PC-9 (cell line): ENCODE data around the gene FAM83G. TPM values are rescaled to one million over a fixed set of nuclear protein-coding genes. Genes with fewer than 3 reads are reported as not detected.

ENCODE experiments used
- BruUV-seq: library from RNA; stranded (reverse); fragments of 400-500 nt; replicated peaks from 2 replicates; lab custom pipeline; 2021; lab: Mats Ljungman, UMichigan
- CTCF ChIA-PET: fragments of 300-600 bp; sonication (Branson Sonifier 250); formaldehyde crosslinking; loops from one replicate; lab custom pipeline; 2022; ENCODE audit warnings: antibody characterized with exemption; lab: Charles Lee
- POLR2A ChIA-PET: fragments of 300-600 bp; sonication (Branson Sonifier 250); formaldehyde crosslinking; loops from one replicate; lab custom pipeline; 2022; ENCODE audit warnings: antibody characterized with exemption; ENCODE audit not compliant: unreplicated experiment; lab: Charles Lee
- DNase-seq, 2 experiments: peaks; one replicate each; pipeline versions ENCODE4 v3.0.0 to v3.0.0-alpha.2; 2015 to 2022; ENCODE audit warnings: mixed read lengths in 1 of 2
- H2AFZ ChIP-seq: fragments of 200-600 bp; sonication (generic); 2 replicates; pipeline ENCODE4 v1.8.1; 2017; ENCODE audit warnings: antibody characterized with exemption
- H3F3A ChIP-seq: fragments of 200-600 bp; sonication (generic); 2 replicates; pipeline ENCODE4 v1.8.1; 2017; ENCODE audit warnings: antibody characterized with exemption, mild to moderate bottlenecking, low read depth; ENCODE audit not compliant: insufficient read depth
- H3K27ac ChIP-seq: fragments of 200-600 bp; sonication (generic); 2 replicates; pipeline ENCODE4 v1.6.1; 2016; ENCODE audit warnings: mixed run types
- H3K27me3 ChIP-seq: fragments of 200-600 bp; sonication (generic); 2 replicates; pipeline ENCODE4 v1.6.1; 2016; ENCODE audit warnings: low read depth, mixed run types; ENCODE audit not compliant: insufficient read depth
- H3K36me3 ChIP-seq: fragments of 200-600 bp; sonication (generic); 2 replicates; pipeline ENCODE4 v1.6.1; 2016; ENCODE audit warnings: low read depth, mixed run types
- H3K4me1 ChIP-seq: fragments of 200-600 bp; sonication (generic); replicated peaks from 2 replicates; pipeline ENCODE4 v1.6.1; 2016; ENCODE audit warnings: mixed run types; ENCODE audit not compliant: insufficient read depth
- H3K4me2 ChIP-seq: fragments of 200-600 bp; sonication (generic); 2 replicates; pipeline ENCODE4 v1.6.1; 2017; ENCODE audit warnings: mixed run types
- H3K4me3 ChIP-seq: fragments of 200-600 bp; sonication (generic); 2 replicates; pipeline ENCODE4 v1.6.1; 2016; ENCODE audit warnings: mixed run types
- H3K79me2 ChIP-seq: fragments of 200-600 bp; sonication (generic); 2 replicates; pipeline ENCODE4 v1.6.1; 2017; ENCODE audit warnings: low read depth, mixed run types
- H3K9me2 ChIP-seq: fragments of 200-600 bp; sonication (generic); 2 replicates; pipeline ENCODE4 v1.8.1; 2017; ENCODE audit warnings: mild to moderate bottlenecking; ENCODE audit not compliant: insufficient read depth
- H3K9me3 ChIP-seq: fragments of 200-600 bp; sonication (generic); 2 replicates; pipeline ENCODE4 v1.8.1; 2016; ENCODE audit warnings: low read depth; ENCODE audit not compliant: insufficient read depth
- H4K20me1 ChIP-seq: fragments of 200-600 bp; sonication (generic); 2 replicates; pipeline ENCODE4 v1.8.1; 2017; ENCODE audit not compliant: insufficient read depth
- CTCF ChIP-seq: fragments of 200-600 bp; sonication (generic); conservative IDR thresholded peaks from 2 replicates; pipeline ENCODE4 v1.6.1; 2017; ENCODE audit warnings: mixed run types, antibody characterized with exemption, mild to moderate bottlenecking, moderate library complexity
- EZH2 ChIP-seq: fragments of 200-600 bp; sonication (generic); IDR thresholded peaks from 2 replicates; pipeline ENCODE4 v1.8.0; 2017; ENCODE audit warnings: antibody characterized with exemption, low read depth
- intact Hi-C: fragments of 100-400 bp; cut with micrococcal nuclease; formaldehyde crosslinking; loops from one replicate; pipeline ENCODE4 v1.10.0; 2022; ENCODE audit not compliant: unreplicated experiment
- total RNA-seq: library from RNA; stranded (reverse); gene quantifications from 2 replicates; pipeline ENCODE4 v1.2.3, GENCODE V29; 2021

FAM83G gene
- total RNA-seq, 1 experiment from 2014 or later = 30.2 TPM

GRCh38 chr17:18981642-18982424 is 22.7 kb downstream of the FAM83G start:
- POLR2A ChIA-PET = interaction anchor here (0.7 kb wide), 1 partner anchor 19 kb away, joined by 3 read pairs; no protein-coding TSS in a partner anchor

GRCh38 chr17:18981335-18981641 is 23.3 kb downstream of the FAM83G start:
- Histone ChIP-seq H3K9me3 (no peaks in the 10 kb centered on the region), H3K4me3 (no peak overlapping the region), H3F3A (0 out of 2 replicates have a peak, but pooled peaks cover 7% of the 10 kb centered on the region), H3K4me1 (peaks cover 12% of the 10 kb centered on the region), H2AFZ (no peak overlapping the region), H3K27me3 (no peaks in the 10 kb centered on the region), H3K4me2 (no peak overlapping the region; the same call in 1 of the 2 replicates), H3K9me2 (no peaks in the 10 kb centered on the region), H3K36me3 (peaks cover 11% of the 10 kb centered on the region; the same call in 1 of the 2 replicates), H3K79me2 (no peaks in the 10 kb centered on the region), H3K27ac (peak overlapping the region; percentile 30), H4K20me1 (peaks cover 9% of the 10 kb centered on the region)
- TF ChIP-seq CTCF = no peak
- TF ChIP-seq EZH2 = no peak
- POLR2A ChIA-PET = no interaction called here
- CTCF ChIA-PET = no interaction called here
- DNase-seq = no peak
- no TSS peak for BruUV-seq
- intact Hi-C loops = no loop called here

More at GRCh38 chr17:18981642-18982424, 22.7 kb downstream of the FAM83G start:
- CTCF ChIA-PET = no interaction called here
- Histone ChIP-seq H3K9me3 (no peaks in the 10 kb centered on the region), H3K27me3 (no peaks in the 10 kb centered on the region), H3K4me1 (peaks cover 12% of the 10 kb centered on the region), H4K20me1 (peaks cover 11% of the 10 kb centered on the region), H3K4me3 (no peak overlapping the region), H3K27ac (peak overlapping the region; percentile 30), H3F3A (0 out of 2 replicates have a peak, but pooled peaks cover 7% of the 10 kb centered on the region), H3K36me3 (peaks cover 11% of the 10 kb centered on the region; the same call in 1 of the 2 replicates), H3K79me2 (no peaks in the 10 kb centered on the region), H3K4me2 (peak overlapping the region; percentile 7; the same call in 1 of the 2 replicates), H2AFZ (no peak overlapping the region), H3K9me2 (no peaks in the 10 kb centered on the region)
- TF ChIP-seq EZH2 (no peak), CTCF (no peak)
- DNase-seq = peak; percentile 65 to 66
- no TSS peak for BruUV-seq
- intact Hi-C loops = no loop called here

GRCh38 chr17:18980682-18981334 is 23.8 kb downstream of the FAM83G start:
- intact Hi-C loops = no loop called here
- DNase-seq = no peak
- Histone ChIP-seq H3K27ac (no peak overlapping the region), H3K9me3 (no peaks in the 10 kb centered on the region), H4K20me1 (peaks cover 9% of the 10 kb centered on the region), H3K4me2 (no peak overlapping the region), H3F3A (0 out of 2 replicates have a peak, but pooled peaks cover 7% of the 10 kb centered on the region), H3K27me3 (no peaks in the 10 kb centered on the region), H3K36me3 (peaks cover 11% of the 10 kb centered on the region; the same call in 1 of the 2 replicates), H3K4me3 (no peak overlapping the region), H3K4me1 (peaks cover 12% of the 10 kb centered on the region), H2AFZ (no peak overlapping the region), H3K79me2 (no peaks in the 10 kb centered on the region), H3K9me2 (no peaks in the 10 kb centered on the region)
- TF ChIP-seq CTCF (no peak), EZH2 (no peak)
- BruUV-seq = no TSS peak
- ChIA-PET CTCF (no interaction called here), POLR2A (no interaction called here)
